Esophagus (tissue), 2 donors: ENCODE measurements around the gene MORN5. TPM values are rescaled to one million over a fixed set of nuclear protein-coding genes. Genes with fewer than 3 reads are reported as not detected.
"Not testable (repeated sequence)": the region's sequence is repeated elsewhere in the genome, so short reads cannot be mapped to it uniquely, and the experiment has no call there.

Experiments
- H3K27ac ChIP-seq, 2 donors: one replicate each; pipeline ENCODE4 v1.5.1; 2013; ENCODE audit warnings: low read depth in 2 of 2, mild to moderate bottlenecking in 2 of 2, inconsistent platforms in 1 of 2, low read length in 1 of 2, moderate library complexity in 1 of 2
- H3K27me3 ChIP-seq, 2 donors: one replicate each; pipeline ENCODE4 v1.6.1; 2013; ENCODE audit warnings: low read length in 2 of 2, control low read depth in 1 of 2, mild to moderate bottlenecking in 1 of 2; ENCODE audit not compliant: insufficient read depth in 2 of 2, control insufficient read depth in 1 of 2
- H3K36me3 ChIP-seq, 2 donors: one replicate each; pipeline ENCODE4 v1.6.1; 2013; ENCODE audit warnings: low read length in 1 of 2; ENCODE audit not compliant: control insufficient read depth in 2 of 2, insufficient read depth in 2 of 2
- H3K4me1 ChIP-seq, 2 donors: one replicate each; pipeline ENCODE4 v1.6.1; 2013; ENCODE audit warnings: low read length in 1 of 2; ENCODE audit not compliant: control insufficient read depth in 2 of 2, insufficient read depth in 2 of 2
- H3K4me3 ChIP-seq, 2 donors: one replicate each; pipeline ENCODE4 v1.5.1; 2013; ENCODE audit warnings: low read length in 2 of 2, mild to moderate bottlenecking in 2 of 2, low read depth in 1 of 2, moderate library complexity in 1 of 2
- H3K9me3 ChIP-seq, 2 donors: one replicate each; pipeline ENCODE4 v1.6.1; 2013; ENCODE audit warnings: mild to moderate bottlenecking in 2 of 2, low read depth in 1 of 2, low read length in 1 of 2, moderate library complexity in 1 of 2; ENCODE audit not compliant: control insufficient read depth in 2 of 2, insufficient read depth in 1 of 2
- WGBS, 2 donors: extraction: QIAGEN DNeasy Blood & Tissue Kit; methylation state at CpG; one replicate each; pipeline ENCODE4 v1.1.7; 2013; 5-methylcytosine and 5-hydroxymethylcytosine counted together
- polyA plus RNA-seq, 2 donors: library from polyadenylated mRNA; stranded (reverse); fragments of 200-250 nt; gene quantifications; one replicate each; pipeline ENCODE4 v1.2.3, GENCODE V29; 2013
- donor health status: healthy with polysubstance abuse.
- donor health status: Bipolar disorder and iron deficiency.

MORN5 gene
- polyA plus RNA-seq, 2 donors = 0.69 to 2.3 TPM

DNA sequence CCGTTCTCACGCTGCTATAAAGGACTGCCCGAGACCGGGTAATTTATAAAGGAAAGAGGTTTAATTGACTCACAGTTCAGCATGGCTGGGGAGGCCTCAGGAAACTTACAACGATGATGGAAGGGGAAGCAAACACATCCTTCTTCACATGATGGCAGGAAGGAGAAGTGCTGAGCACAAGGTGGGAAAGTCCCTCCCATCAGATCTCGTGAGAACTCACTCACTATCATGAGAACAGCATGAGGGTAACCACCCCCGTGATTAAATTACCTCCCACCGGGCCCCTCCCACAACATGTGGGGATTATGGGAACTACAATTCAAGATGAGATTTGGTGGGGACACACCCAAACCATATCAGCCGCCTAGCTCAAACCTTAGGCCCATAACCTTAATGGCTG is 42.5 kb upstream of the MORN5 start:
- H3K4me1 ChIP-seq, H3K9me3 ChIP-seq, H3K27me3 ChIP-seq, H3K36me3 ChIP-seq, H3K27ac ChIP-seq, H3K4me3 ChIP-seq: not testable (repeated sequence)
- WGBS, 2 donors = 74 to 78% methylated on average over 9 of the region's 9 CpGs

DNA sequence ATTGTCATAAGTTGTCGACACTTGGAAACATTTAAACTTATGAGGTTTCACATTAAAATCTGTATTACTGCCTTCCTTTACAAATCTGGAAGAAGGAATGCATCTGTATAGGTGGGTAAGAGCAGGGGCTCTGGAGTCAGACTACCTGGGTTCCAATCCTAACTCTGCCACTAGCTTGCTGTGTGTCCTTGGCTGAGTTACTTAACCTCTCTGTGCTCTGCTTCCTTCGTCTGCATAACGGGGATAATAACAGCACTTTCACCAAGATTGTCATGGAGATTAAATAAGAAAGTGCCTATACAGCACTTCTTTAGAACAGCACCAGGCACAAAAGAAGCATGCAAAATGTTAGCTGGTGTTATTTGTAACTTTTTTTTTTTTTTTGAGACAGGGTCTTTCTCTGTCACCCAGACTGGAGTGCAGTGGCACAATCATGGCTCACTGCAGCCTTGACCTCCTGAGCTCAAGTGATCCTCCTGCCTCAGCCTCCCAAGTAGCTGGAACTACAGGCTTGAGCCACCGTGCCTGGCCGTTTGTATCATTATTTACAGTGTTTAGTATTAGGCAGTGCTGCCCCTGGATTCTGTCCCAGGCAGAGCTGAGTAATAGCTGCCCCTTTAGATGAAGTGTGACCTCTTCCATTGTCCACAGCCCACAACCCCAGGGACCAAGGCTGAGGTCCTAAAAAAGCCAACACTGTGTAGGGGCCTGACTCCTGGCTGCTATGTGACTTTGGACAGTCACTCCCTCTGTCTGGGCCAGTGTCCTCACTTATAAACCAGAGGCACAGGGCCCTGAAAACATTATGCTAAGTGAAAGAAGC is 41.2 kb upstream of the MORN5 start:
- Histone ChIP-seq H3K27me3 (no peaks in the 10 kb centered on the region), H3K4me3 (no peak overlapping the region), H3K27ac (no peak overlapping the region), H3K4me1 (no peaks in the 10 kb centered on the region), H3K36me3 (no peaks in the 10 kb centered on the region), H3K9me3 (no peaks in the 10 kb centered on the region)
- WGBS, 2 donors = 70 to 71% methylated on average over 5 of the region's 5 CpGs

DNA sequence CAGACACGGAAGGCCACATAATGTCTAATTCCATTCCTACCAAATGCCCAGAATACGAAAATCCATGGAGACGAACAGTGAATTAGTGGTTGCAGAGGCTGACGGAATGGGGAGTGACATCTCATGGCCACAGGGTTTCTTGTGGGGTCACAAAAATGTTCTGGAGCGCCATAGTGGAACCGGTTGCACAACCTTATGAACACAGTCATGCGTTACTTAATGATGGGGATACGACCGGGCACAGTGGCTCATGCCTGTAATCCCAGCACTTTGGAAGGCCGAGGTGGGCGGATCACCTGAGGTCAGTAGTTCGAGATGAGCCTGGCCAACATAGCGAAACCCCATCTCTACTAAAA is 40.6 kb upstream of the MORN5 start:
- no peak overlapping the region for H3K4me3 ChIP-seq
- H3K27ac ChIP-seq = no peak overlapping the region
- no peaks in the 10 kb centered on the region for H3K27me3 ChIP-seq
- H3K9me3 ChIP-seq = no peaks in the 10 kb centered on the region
- H3K4me1 ChIP-seq = no peaks in the 10 kb centered on the region
- WGBS, 2 donors = 82 to 83% methylated on average over 13 of the region's 13 CpGs
- no peaks in the 10 kb centered on the region for H3K36me3 ChIP-seq

DNA sequence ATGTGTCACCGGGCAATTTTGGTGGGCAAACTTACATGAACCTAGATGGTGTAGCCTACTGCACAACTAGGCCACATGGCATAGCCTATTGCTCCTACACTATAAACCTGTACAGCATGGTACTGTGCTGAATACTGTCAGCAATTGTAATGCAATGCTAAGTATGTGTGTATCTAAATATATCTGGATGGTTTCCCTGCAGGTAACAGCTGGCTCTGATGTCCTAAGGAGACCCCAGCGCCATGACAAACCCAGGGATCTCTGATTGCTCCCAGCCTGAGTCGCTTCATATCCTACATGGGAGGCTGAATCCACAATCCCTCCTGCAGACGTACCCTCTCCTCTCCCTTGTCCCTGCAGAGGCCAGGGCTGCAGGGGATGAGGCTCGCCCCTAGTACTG is 40.0 kb upstream of the MORN5 start:
- Histone ChIP-seq H3K27me3 (no peaks in the 10 kb centered on the region), H3K4me3 (no peak overlapping the region), H3K9me3 (no peaks in the 10 kb centered on the region), H3K36me3 (no peaks in the 10 kb centered on the region), H3K27ac (no peak overlapping the region), H3K4me1 (no peaks in the 10 kb centered on the region)
- WGBS, 2 donors = 88 to 92% methylated on average over 5 of the region's 5 CpGs

- H3K4me3 ChIP-seq = no peak overlapping the region
- WGBS, 2 donors = 79 to 81% methylated on average over 10 of the region's 10 CpGs
- no peak overlapping the region for H3K27ac ChIP-seq
- H3K27me3 ChIP-seq = no peaks in the 10 kb centered on the region
- H3K36me3 ChIP-seq = no peaks in the 10 kb centered on the region
- H3K4me1 ChIP-seq = peaks cover 0 to 3% of the 10 kb centered on the region in 2 donors
- H3K9me3 ChIP-seq = no peaks in the 10 kb centered on the region
Measured at GRCh38 chr9:122120316-122121071, 39.2 kb upstream of the MORN5 start.

DNA sequence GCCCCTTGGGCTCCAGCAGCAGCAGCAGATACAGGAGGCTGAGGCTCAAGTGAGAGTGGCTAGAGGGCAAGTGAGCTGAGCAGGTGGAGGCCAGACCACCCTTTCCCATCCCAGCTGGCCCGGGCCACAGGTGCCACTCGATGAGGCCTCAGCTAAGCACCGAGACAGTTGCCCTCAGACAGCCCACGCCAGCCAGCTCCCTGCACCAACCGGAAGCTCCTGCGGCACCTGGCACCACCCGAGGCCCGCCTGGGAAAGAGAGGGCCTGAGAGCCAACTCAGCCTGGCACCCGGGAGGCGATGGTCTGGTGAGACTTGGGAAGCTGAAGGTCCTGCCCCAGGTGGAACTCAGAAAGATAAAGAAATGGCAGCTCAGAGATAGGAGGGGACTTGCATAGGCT is 38.3 kb upstream of the MORN5 start:
- no peaks in the 10 kb centered on the region for H3K36me3 ChIP-seq
- no peak overlapping the region for H3K4me3 ChIP-seq
- H3K4me1 ChIP-seq = peaks cover 0 to 9% of the 10 kb centered on the region in 2 donors
- 82 to 91% methylated on average over 10 of the region's 10 CpGs for WGBS, 2 donors
- H3K27me3 ChIP-seq = no peaks in the 10 kb centered on the region
- no peaks in the 10 kb centered on the region for H3K9me3 ChIP-seq
- H3K27ac ChIP-seq = no peak overlapping the region

DNA sequence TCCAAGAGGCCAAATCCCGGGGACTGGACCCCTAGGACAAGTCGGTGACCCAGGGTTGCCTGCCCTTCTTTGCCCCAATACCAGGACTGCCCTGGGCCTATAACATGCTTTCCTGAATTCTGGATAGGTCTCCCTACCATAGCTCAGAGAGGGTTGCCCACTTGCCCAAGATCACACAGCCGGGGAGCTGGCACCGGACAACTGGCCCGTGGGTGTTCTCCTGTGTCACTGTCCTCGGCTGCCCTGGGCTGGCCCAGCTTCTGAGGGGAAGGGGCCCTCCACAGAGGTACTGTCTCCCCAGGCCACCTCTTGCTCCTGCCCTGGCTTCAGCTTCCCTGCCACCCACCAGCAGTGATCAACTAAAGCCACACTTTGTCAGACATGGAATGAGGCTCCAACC is 37.8 kb upstream of the MORN5 start:
- Histone ChIP-seq H3K27ac (no peak overlapping the region), H3K4me3 (no peak overlapping the region), H3K27me3 (no peaks in the 10 kb centered on the region), H3K36me3 (no peaks in the 10 kb centered on the region), H3K4me1 (peaks cover 0 to 12% of the 10 kb centered on the region in 2 donors), H3K9me3 (no peaks in the 10 kb centered on the region)
- 92 to 93% methylated on average over 6 of the region's 6 CpGs for WGBS, 2 donors

DNA sequence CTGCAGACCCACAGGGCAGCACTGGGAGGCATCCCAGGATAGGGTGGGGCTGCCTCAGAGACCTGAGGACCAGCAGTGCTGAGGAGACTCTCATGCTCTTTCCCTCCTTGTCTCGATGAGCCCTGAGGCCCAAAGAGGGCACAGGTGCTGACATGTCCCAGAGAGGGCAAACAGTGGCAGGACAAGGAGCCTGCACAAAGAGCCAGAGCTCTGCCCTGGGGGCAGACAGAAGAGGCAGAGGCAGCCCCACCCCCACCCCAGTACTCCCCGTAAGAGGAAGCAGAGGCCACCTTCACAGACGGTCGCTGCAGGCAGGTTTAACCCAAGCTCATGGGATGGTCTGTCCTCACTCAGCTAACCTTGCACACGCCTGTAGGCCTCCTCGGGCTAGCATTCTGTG is 37.2 kb upstream of the MORN5 start:
- WGBS, 2 donors = 33 to 55% methylated on average over 6 of the region's 6 CpGs

DNA sequence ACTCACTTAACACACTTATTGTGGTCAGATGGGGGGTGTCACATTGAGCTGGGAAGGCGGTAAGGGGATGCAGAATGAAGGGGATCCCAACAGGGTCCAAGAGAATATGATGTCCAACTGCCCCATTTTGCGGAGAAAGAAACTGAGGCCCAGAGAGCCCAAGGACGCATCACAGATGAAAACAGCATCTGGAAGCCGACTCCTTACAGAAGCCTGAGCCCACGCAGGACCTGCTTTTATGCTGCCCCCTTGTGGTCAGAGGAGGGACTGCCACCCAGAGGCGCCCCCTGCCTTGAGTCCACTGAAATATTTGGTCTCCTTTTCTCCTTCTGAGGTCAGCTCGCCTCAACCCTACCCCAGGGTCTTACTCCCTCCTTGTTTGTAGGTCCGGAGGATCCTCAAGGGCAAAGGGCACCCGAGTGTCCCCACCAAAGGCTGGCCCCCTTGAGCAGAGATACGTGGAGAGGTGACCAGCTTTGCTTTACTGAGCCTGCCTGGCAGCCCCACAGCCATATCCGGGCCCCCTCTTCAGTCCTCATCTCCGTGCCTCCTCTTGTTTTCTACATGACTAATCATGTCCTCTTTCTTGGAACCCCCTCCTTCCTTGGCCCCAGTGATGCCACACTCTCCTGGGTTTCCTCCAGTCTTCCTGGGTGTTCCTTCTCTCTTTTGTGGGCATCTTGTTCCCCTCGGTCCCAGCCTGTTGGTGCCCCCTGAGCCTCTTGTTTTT is 36.6 kb upstream of the MORN5 start:
- no peaks in the 10 kb centered on the region for H3K9me3 ChIP-seq

More for the DNA sequence above, 37.2 kb upstream of the MORN5 start:
- H3K9me3 ChIP-seq = no peaks in the 10 kb centered on the region
- H3K4me1 ChIP-seq = peaks cover 0 to 12% of the 10 kb centered on the region in 2 donors
- no peaks in the 10 kb centered on the region for H3K27me3 ChIP-seq
- H3K27ac ChIP-seq = no peak overlapping the region
- H3K4me3 ChIP-seq = no peak overlapping the region
- no peaks in the 10 kb centered on the region for H3K36me3 ChIP-seq

More for the DNA sequence above, 36.6 kb upstream of the MORN5 start:
- WGBS, 2 donors = 23 to 27% methylated on average over 13 of the region's 13 CpGs
- Histone ChIP-seq H3K36me3 (no peaks in the 10 kb centered on the region), H3K4me1 (peaks cover 0 to 12% of the 10 kb centered on the region in 2 donors), H3K4me3 (no peak overlapping the region), H3K27me3 (no peaks in the 10 kb centered on the region), H3K27ac (no peak overlapping the region)
